LNCAP (cell line): ENCODE results near the gene PDE12.

Experiments
- CTCF ChIP-seq: fragments of 450-650 bp; IDR thresholded peaks from 2 replicates; pipeline ENCODE4 v1.5.1; 2017; ENCODE audit warnings: mild to moderate bottlenecking

PDE12 gene

GRCh38 chr3:57604971-57605370 is 48.9 kb downstream of the PDE12 start:
- no peak for TF ChIP-seq CTCF

- no peak for TF ChIP-seq CTCF
Measured at GRCh38 chr3:57605683-57606082, 49.6 kb downstream of the PDE12 start.

GRCh38 chr3:57616233-57616632 is 60.2 kb downstream of the PDE12 start:
- TF ChIP-seq CTCF = no peak
